NT2/D1 (cell line): Measurements from ENCODE around the gene PDZRN3.

ENCODE experiments used
- SUZ12 ChIP-seq: IDR thresholded peaks from 2 replicates; pipeline ENCODE4 v1.6.1; 2011; ENCODE audit not compliant: insufficient read length, insufficient read depth; ENCODE audit errors: extremely low read depth
- YY1 ChIP-seq: IDR thresholded peaks from 2 replicates; pipeline ENCODE4 v1.6.1; 2011; ENCODE audit not compliant: insufficient read length, insufficient read depth

- TF ChIP-seq YY1 (no peak), SUZ12 (no peak)
These were observed 192.6 kb downstream of the PDZRN3 start for GRCh38 chr3:73432023-73432705.
